Measurements from ENCODE around the gene NRK. TPM values are rescaled to one million over a fixed set of nuclear protein-coding genes. Genes with fewer than 3 reads are reported as not detected.
"Not testable (repeated sequence)": the region's sequence is repeated elsewhere in the genome, so short reads cannot be mapped to it uniquely, and the experiment has no call there.

Gene NRK
- total RNA-seq, 2 experiments from 2014 or later, result not detected

DNA sequence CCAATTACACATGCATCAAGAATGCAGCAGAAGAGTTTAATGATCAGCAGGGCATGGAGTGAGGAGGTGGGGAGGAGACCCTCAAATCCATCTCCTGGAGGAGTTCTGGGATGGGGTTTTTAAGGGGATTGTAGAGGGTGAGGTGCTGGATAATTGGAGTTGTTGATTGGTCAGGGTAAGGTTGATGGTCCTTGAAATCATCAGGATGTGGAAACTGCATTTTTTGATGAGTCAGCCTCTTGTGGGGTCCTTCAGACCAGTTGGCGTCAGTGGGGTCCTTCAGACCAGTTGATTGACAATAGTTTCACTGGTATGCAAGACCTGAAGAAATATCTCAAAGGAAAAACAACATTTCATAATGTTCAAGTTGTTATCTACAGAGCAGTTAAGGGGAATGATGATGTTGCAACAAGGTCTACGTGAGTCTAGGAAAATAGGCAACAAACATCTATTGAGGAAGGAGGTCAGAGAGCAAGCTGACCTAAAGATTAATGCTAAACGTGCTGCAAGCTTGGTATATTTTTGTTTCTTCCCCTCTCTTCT lies 88.3 kb downstream of the NRK start:
- Mint-ChIP-seq H3K9me3 (ENCODE audit: insufficient read depth) (no peaks in the 10 kb centered on the region), H3K27me3 (ENCODE audit: low read depth) (no peaks in the 10 kb centered on the region), H3K4me1 (ENCODE audit: low read depth) (no peaks in the 10 kb centered on the region), H3K36me3 (ENCODE audit: low read depth) (no peaks in the 10 kb centered on the region), H3K27ac (no peak overlapping the region), H3K4me3 (no peak overlapping the region)
- no peak for ATAC-seq
- CTCF ChIA-PET, result no interaction called here
- POLR2A ChIA-PET, result no interaction called here
- DNase-seq, result no peak

DNA sequence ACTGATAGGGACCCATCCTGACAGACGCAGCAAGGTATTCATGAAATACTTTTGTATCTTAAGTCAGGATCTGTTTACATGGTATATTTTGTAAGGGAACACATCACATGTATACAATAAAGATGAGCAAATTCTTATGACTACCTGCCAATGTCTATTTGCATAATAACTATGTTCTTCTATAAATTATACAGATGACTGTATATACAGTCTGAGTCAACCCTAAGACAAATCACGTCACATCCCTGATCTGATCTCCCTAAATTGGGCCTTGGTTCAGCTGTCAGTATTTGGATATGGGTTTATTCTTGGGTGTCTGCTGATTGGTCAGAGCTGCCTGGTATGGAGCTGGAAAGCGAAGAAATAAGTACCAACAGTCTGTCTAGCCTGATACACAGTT lies 122.9 kb downstream of the NRK start:
- Mint-ChIP-seq H3K27me3 (ENCODE audit: low read depth) (no peaks in the 10 kb centered on the region), H3K4me1 (ENCODE audit: low read depth) (no peaks in the 10 kb centered on the region), H3K36me3 (ENCODE audit: low read depth) (no peaks in the 10 kb centered on the region), H3K9me3 (ENCODE audit: insufficient read depth) (no peaks in the 10 kb centered on the region), H3K4me3 (no peak overlapping the region), H3K27ac (no peak overlapping the region)
- ChIA-PET POLR2A (no interaction called here), CTCF (no interaction called here)
- ATAC-seq (no peak), DNase-seq (no peak)

DNA sequence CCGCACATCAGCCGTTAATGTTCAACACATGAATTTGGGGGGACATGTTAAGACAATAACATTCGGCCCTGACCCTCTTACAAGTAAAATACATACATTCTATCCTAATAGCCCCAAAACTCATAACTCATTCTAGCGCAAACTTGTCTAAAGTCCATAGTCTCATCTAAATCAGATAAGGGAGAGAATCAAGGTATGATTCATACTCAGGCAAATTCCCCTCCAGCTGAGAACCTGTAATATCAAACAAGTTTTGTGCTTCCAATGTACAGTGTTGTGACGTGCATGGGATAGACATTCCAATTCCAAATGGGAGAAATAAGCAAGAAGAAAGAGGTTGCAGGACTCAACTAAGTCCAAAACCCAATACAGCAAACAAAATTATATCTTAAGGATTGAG lies 147.1 kb downstream of the NRK start:
- no peak overlapping the region for H3K4me3 Mint-ChIP-seq
- no peaks in the 10 kb centered on the region for H3K9me3 Mint-ChIP-seq (ENCODE audit: insufficient read depth)
- no peak for DNase-seq
- H3K27me3 Mint-ChIP-seq (ENCODE audit: low read depth), result no peaks in the 10 kb centered on the region
- H3K36me3 Mint-ChIP-seq (ENCODE audit: low read depth), result no peaks in the 10 kb centered on the region
- POLR2A ChIA-PET, result no interaction called here
- CTCF ChIA-PET, result no interaction called here
- H3K4me1 Mint-ChIP-seq (ENCODE audit: low read depth), result no peaks in the 10 kb centered on the region
- no peak overlapping the region for H3K27ac Mint-ChIP-seq
- ATAC-seq, result no peak

DNA sequence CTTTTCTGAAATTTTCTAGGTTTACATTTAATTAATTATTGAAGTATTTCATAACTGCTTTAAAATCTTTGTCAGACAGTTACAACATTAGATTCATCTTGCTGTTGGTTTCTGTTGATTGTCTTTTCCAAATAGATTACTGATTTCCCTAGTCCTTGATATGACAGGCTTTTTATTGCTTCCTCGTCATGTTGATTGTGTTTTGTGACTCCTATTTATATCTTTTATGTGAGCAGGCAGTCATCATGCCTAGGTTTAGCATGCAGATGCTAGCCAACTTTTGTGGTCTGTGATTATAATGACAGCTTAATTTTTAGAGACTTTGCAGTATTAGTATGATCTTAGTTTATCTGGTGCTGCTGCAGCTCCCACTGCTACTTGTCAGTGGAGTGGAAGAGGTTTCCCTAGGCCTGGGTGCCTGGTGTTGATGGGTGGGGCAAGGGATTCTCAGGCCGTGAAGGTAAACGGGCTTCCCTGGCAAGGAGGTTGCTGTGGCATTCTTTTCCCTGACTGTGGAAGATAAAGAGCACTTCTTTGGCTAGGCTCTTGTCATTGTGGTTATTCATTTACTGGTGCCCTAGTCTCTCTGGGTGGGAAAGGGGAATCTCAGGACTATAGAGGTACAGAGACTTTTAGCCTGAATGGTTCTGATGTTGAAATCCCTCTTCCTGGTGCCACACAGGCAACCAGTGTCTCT lies 150.5 kb downstream of the NRK start:
- Mint-ChIP-seq H3K27ac (no peak overlapping the region), H3K36me3 (ENCODE audit: low read depth) (no peaks in the 10 kb centered on the region), H3K9me3 (ENCODE audit: insufficient read depth) (no peaks in the 10 kb centered on the region), H3K4me1 (ENCODE audit: low read depth) (no peaks in the 10 kb centered on the region), H3K27me3 (ENCODE audit: low read depth) (no peaks in the 10 kb centered on the region), H3K4me3 (no peak overlapping the region)
- DNase-seq (no peak), ATAC-seq (no peak)
- ChIA-PET POLR2A (no interaction called here), CTCF (no interaction called here)

DNA sequence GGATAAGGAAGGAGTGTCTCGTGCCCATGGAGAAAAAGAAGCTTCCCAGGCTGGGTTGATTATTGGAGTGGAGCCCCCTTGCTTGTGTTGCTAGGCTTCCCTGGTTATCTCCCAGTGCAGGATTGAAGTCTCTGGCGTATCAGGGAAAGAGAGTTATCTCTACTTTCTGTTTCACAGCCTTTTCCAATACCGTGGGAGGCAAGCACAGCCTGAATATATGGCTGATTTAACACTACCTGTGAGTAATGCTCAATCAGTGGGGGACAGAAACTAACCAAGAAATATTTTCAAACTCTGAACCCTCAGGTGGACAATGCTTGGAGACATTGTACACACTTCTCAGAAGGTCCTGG lies 151.0 kb downstream of the NRK start:
- Mint-ChIP-seq H3K36me3 (ENCODE audit: low read depth) (no peaks in the 10 kb centered on the region), H3K27me3 (ENCODE audit: low read depth) (no peaks in the 10 kb centered on the region), H3K4me1 (ENCODE audit: low read depth) (no peaks in the 10 kb centered on the region), H3K4me3 (no peak overlapping the region), H3K27ac (no peak overlapping the region), H3K9me3 (ENCODE audit: insufficient read depth) (no peaks in the 10 kb centered on the region)
- ChIA-PET CTCF (no interaction called here), POLR2A (no interaction called here)
- ATAC-seq (no peak), DNase-seq (no peak)

DNA sequence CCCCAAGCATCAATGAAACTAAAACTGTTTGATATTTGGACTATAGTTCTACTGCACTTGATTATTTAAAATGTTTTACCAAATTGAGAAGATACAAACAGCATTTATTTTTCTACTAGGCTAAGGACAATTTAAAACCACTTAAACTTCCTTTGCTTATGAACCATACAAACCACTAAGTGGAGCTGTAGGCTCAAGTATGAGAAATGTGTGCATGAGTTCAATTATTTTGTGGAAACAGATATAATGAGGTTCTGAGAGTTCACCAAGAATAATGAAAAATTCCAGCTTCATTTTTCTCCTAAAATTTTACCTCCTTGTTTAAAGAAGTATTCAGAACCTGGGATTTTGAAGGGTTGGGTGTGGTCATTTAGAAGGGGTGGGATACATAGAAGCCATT lies 153.0 kb downstream of the NRK start:
- no peak overlapping the region for H3K4me3 Mint-ChIP-seq
- no peak overlapping the region for H3K27ac Mint-ChIP-seq
- no peaks in the 10 kb centered on the region for H3K9me3 Mint-ChIP-seq (ENCODE audit: insufficient read depth)
- ChIA-PET CTCF (no interaction called here), POLR2A (no interaction called here)
- H3K4me1 Mint-ChIP-seq (ENCODE audit: low read depth), result no peaks in the 10 kb centered on the region
- DNase-seq (no peak), ATAC-seq (no peak)
- no peaks in the 10 kb centered on the region for H3K36me3 Mint-ChIP-seq (ENCODE audit: low read depth)
- no peaks in the 10 kb centered on the region for H3K27me3 Mint-ChIP-seq (ENCODE audit: low read depth)

DNA sequence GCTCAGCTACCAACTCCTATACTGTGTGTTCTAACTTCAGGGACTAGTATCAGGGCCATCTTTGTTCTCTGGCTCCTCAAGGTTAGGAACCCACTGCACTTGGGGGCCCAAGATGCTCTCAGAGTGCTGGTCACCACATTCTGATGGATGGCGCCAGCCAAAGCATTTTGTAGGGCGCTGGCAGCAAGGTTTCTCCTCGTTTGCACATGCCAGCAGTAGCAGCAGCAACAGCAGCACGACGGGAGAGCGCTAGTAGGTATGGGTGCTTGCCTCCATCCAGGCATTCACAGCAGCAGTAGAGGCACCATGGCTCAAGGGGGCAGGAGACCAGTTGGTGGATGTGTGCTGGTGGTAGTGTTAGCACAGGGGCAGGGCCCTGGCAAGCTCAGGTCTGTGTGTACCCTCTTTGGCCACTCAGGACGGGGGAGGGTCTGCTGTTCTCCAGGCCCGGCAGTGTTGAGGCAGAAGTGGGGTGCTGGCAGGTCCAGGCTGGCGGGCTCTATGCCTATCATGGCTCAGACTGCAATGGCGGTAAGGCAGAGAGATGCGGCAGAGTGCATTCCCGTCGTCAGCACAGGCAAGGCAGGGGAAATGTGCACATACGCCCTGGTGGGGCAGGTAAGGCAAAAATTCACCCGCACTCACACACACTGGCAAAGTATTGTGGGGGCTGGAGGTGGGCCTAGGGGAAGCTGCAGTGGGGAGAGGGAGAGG lies 159.6 kb downstream of the NRK start:
- Mint-ChIP-seq H3K4me3 (no peak overlapping the region), H3K27ac (no peak overlapping the region), H3K9me3 (ENCODE audit: insufficient read depth) (no peaks in the 10 kb centered on the region), H3K4me1 (ENCODE audit: low read depth) (no peaks in the 10 kb centered on the region), H3K36me3 (ENCODE audit: low read depth) (no peaks in the 10 kb centered on the region), H3K27me3 (ENCODE audit: low read depth) (no peaks in the 10 kb centered on the region)
- DNase-seq, result no peak
- POLR2A ChIA-PET, result no interaction called here
- CTCF ChIA-PET, result no interaction called here
- ATAC-seq, result no peak

DNA sequence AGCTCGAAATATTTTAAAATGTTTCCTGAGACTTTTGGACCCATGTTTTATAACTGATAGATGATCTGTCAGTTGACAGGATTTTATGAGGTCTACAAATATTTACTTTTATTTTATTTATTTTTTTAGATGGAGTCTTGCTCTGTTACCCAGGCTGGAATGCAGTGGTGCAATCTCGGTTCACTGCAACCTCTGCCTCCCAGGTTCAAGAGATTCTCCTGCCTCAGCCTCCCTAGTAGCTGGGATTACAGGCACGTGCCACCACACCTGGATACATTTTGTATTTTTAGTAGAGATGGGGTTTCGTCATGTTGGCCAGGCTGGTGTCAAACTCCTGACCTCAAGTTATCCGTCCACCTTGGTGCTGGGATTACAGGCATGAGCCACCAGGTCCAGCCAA lies 166.1 kb downstream of the NRK start:
- H3K27ac Mint-ChIP-seq; POLR2A ChIA-PET; H3K4me3 Mint-ChIP-seq; H3K27me3 Mint-ChIP-seq (ENCODE audit: low read depth); H3K9me3 Mint-ChIP-seq (ENCODE audit: insufficient read depth); CTCF ChIA-PET; H3K36me3 Mint-ChIP-seq (ENCODE audit: low read depth); H3K4me1 Mint-ChIP-seq (ENCODE audit: low read depth); DNase-seq; ATAC-seq: not testable (repeated sequence)

DNA sequence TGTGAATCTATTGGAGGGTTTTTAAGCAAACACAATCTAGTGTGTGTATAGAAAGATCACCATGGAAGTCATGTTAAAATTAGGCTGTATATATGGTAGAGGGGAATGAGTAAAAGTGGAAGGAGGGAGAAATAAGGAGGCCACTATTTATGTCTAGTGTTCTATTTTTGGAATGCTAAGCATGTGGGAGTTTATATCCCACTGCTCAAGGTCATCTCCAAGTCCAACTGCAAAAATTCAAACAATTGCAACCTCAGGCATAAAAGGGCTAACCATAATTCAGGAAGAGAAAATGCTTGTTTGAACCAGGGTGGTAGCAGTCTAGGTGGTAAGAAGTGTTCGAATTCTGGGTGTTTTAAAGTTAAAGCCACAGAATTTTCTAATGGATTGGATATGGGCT lies 177.0 kb downstream of the NRK start:
- Mint-ChIP-seq H3K4me3 (no peak overlapping the region), H3K4me1 (ENCODE audit: low read depth) (no peaks in the 10 kb centered on the region), H3K27me3 (ENCODE audit: low read depth) (no peaks in the 10 kb centered on the region), H3K27ac (no peak overlapping the region), H3K36me3 (ENCODE audit: low read depth) (no peaks in the 10 kb centered on the region), H3K9me3 (ENCODE audit: insufficient read depth) (peaks cover 5% of the 10 kb centered on the region)
- ATAC-seq, result no peak
- CTCF ChIA-PET, result no interaction called here
- POLR2A ChIA-PET, result no interaction called here
- DNase-seq, result no peak

DNA sequence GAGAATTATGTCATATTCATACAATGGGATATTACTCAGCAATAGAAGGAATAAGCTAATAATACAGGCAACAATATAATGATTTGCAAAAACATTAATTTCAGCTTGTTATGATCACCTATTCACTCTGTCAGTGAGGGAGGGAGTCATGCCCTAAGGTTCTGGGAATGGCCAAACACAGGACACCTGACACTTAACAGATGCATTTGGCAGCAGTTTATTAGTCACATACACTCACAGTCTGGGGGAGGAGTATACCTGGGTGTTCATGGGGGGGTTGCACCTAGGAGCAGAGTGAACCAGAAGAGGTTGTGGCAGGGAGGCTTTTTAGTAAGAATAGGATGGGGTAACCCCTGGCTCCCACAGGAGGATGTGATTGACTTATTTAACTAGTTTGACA lies 177.9 kb downstream of the NRK start:
- ChIA-PET CTCF (no interaction called here), POLR2A (no interaction called here)
- Mint-ChIP-seq H3K4me1 (ENCODE audit: low read depth) (no peaks in the 10 kb centered on the region), H3K27me3 (ENCODE audit: low read depth) (no peaks in the 10 kb centered on the region), H3K9me3 (ENCODE audit: insufficient read depth) (peaks cover 5% of the 10 kb centered on the region), H3K36me3 (ENCODE audit: low read depth) (no peaks in the 10 kb centered on the region), H3K4me3 (no peak overlapping the region), H3K27ac (no peak overlapping the region)
- no peak for ATAC-seq
- DNase-seq, result no peak

DNA sequence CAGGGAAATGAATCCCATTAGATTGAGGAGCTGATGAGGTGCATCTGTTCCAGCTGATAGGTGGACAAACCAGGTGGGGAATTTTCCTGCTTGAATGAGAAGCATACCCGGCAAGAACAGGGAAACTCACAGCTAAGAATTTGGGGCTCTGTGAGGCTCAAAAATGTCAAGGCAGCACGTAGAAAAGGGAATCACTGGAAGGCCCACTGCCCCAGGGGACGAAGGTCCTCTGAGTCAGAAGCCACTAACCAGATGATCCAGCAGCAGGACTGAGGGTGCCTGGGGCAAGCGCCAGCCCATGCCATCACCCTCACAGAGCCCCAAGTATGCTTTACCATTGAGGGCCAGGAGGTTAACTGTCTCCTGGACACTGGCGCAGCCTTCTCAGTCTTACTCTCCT lies 178.3 kb downstream of the NRK start:
- H3K27me3 Mint-ChIP-seq (ENCODE audit: low read depth); POLR2A ChIA-PET; H3K36me3 Mint-ChIP-seq (ENCODE audit: low read depth); ATAC-seq; DNase-seq; H3K9me3 Mint-ChIP-seq (ENCODE audit: insufficient read depth); CTCF ChIA-PET; H3K4me1 Mint-ChIP-seq (ENCODE audit: low read depth); H3K27ac Mint-ChIP-seq; H3K4me3 Mint-ChIP-seq: not testable (repeated sequence)

DNA sequence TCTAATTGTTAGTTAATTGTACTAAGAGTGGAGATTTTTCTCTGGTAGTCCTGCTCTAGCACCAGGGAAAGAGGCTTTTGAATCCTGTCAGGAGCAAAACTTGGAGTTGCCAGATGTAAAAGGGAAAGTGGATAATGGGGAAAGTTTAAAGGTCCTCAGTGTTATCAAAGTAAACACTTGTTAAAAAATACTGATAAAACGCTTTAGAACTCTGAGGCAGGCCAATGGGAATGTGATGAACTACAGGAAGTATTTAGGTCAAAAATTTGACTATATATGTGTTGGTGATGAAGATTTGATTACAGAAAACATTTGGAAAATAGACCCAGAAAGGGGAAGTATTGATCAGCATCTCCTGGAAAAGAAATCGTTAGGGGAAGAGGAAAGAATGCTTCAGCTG lies 183.3 kb downstream of the NRK start:
- no peak overlapping the region for H3K27ac Mint-ChIP-seq
- POLR2A ChIA-PET, result no interaction called here
- CTCF ChIA-PET, result no interaction called here

DNA sequence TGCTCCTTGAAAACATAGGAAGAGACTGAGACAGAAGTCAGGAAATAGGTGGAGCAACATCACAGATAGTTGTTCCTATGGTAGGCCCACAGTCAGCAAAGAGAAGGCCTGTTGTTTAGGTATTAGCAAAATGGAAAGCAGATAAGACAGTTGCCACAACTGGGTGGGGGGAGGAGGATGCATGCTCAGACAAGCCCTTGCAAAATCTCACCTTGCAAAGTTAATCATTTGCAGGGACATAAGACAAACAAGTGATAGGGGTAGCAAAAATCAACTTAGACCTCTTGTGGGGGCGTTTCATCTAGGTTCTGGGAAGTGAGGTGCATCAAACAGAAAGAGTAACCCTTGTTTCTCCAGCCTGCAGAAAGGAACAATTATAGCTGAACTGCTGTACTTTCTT lies 185.5 kb downstream of the NRK start:
- no peak overlapping the region for H3K4me3 Mint-ChIP-seq
- ChIA-PET CTCF (no interaction called here), POLR2A (no interaction called here)
- no peak for DNase-seq
- H3K9me3 Mint-ChIP-seq (ENCODE audit: insufficient read depth), result no peaks in the 10 kb centered on the region
- H3K27me3 Mint-ChIP-seq (ENCODE audit: low read depth), result no peaks in the 10 kb centered on the region
- no peak for ATAC-seq
- no peaks in the 10 kb centered on the region for H3K4me1 Mint-ChIP-seq (ENCODE audit: low read depth)
- no peak overlapping the region for H3K27ac Mint-ChIP-seq
- no peaks in the 10 kb centered on the region for H3K36me3 Mint-ChIP-seq (ENCODE audit: low read depth)

More for the DNA sequence above, 183.3 kb downstream of the NRK start:
- Mint-ChIP-seq H3K36me3 (ENCODE audit: low read depth) (no peaks in the 10 kb centered on the region), H3K4me1 (ENCODE audit: low read depth) (no peaks in the 10 kb centered on the region), H3K27me3 (ENCODE audit: low read depth) (no peaks in the 10 kb centered on the region), H3K4me3 (no peak overlapping the region), H3K9me3 (ENCODE audit: insufficient read depth) (no peaks in the 10 kb centered on the region)
- no peak for ATAC-seq
- no peak for DNase-seq

All from activated CD8-positive, alpha-beta T cell treated with anti-CD3 and anti-CD28 coated beads, Interleukin-2, amount 10 ng/mL, durations not matched to agents 7 days and 5 days (primary cell).